Activated effector memory CD4-positive, alpha-beta T cell treated with anti-CD3 and anti-CD28 coated beads, Interleukin-2, amount 50 U/mL, for 16 hours (primary cell): Measurements from ENCODE around the gene NSUN2.
"Not testable (repeated sequence)": the region's sequence is repeated elsewhere in the genome, so short reads cannot be mapped to it uniquely, and the experiment has no call there.

Experiments used
- DNase-seq: peaks from one replicate; pipeline ENCODE4 v3.0.0-alpha.2; 2020

Gene NSUN2

DNA sequence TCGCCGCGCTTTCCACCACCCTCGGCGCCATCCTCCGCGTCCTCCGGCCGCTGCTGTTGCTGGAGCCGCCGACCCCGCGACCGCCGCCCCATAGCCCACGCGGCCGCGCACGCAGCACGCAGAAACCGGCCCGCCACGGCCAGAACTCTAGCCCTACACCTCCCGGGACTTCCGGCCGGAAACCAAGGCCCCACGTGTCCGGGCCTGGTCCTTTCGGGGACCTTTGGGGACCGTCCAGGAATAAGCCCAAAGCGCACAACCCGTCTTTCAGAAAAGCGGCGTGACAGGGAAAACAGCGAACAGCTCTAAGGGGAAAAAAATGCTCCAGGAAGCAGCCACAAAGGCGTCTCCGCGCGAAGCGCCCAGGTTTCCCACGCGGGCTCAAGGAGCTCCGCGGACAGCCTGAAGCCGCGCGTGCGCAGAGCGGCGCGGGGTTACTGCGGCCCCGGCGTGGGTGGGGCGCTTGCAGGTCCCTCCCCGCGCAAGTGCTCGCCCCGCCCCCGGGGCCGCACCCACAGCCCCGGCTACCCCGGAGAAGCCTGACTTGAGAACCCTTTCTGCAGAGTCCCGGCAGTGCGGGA is at the start of gene NSUN2, which contains the start of gene SRD5A1:
Gene NSUN2 (minus strand): TSS at position 157 of the 581 bp plus-strand sequence. CDS start 65 bp downstream, at position 92.
Gene SRD5A1 (plus strand): TSS at position 553 of the 581 bp plus-strand sequence. CDS start 137 bp downstream, outside the sequence.
- DNase-seq, result peak; percentile 97

- no peak for DNase-seq
Observed at GRCh38 chr5:6682239-6682638, 49.4 kb upstream of the NSUN2 start.

- no peak for DNase-seq
Observed at GRCh38 chr5:6681682-6682081, 48.8 kb upstream of the NSUN2 start.

- no peak for DNase-seq
Observed at GRCh38 chr5:6680922-6681321, 48.1 kb upstream of the NSUN2 start.

DNA sequence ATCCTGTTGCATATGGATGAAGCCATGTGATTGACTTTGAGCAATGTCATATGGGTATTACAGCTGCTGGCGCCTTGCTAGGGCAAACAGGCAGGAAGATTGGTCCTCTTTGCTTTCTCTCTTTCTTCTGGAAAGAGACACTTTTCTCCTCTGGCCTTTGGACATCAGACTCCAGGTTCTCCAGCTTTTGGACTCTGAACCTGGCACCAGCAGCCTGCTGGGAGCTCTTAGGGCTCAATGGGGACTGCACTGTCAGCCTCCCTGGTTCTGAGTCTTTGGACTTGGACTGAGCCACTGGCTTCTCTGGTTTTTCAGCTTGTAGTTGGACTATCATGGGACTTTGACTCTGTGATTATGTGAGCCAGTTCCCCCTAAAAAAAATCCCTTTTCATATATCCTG is 45.5 kb upstream of the NSUN2 start:
- no peak for DNase-seq

- no peak for DNase-seq
Observed at GRCh38 chr5:6676702-6677101, 43.9 kb upstream of the NSUN2 start.

DNA sequence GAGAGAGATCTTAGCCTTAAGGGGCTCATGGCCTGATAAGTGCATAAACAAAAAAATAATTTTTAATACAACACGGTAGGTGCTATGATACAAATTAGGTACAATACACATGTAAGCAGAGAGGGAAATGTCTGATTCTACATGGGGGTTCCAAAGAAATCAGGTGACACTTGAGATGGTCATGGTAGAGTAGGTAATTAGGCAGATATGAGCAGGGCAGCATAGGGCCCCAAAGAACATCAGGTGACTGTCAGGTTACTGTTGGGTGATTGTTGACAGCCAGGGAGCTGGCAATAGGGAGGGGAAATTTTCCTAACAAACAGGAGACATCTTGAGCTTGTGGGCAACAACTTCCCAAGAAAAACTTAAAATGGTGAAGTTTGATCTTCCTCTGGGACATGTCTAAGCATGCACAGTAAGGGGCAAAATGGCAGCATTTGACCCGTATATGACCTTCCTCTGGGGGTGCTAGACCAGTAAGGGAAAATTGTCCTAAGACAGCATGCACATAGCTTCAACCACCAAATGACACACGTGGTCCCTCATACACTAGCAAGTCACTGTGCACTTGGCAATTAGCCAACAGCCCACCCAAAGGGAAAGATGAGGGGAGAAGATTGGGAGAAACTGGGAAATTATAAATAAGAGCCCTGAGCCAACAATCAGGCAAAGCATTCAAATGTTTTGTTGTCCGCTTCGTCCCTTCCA is 43.1 kb upstream of the NSUN2 start:
- DNase-seq, result no peak

DNA sequence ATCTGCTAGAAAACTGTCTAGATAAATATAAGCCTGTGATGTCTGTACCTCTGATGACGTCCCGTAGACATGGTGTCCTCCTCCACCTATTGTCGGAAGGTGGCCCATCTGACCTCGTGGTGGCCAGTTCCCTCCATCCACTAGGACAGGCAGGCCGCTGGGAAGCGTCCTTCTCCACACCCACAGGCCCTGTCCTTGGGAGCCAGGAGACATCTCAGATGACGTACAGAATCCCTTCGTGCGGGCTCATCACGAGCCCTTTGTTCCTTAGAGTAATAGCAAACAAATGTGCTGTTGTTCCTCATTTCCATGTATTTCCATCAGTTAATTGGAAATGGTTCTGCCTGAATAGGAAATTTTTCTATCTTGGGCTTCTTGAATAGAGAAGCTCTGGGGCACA is 42.0 kb upstream of the NSUN2 start:
- no peak for DNase-seq

DNA sequence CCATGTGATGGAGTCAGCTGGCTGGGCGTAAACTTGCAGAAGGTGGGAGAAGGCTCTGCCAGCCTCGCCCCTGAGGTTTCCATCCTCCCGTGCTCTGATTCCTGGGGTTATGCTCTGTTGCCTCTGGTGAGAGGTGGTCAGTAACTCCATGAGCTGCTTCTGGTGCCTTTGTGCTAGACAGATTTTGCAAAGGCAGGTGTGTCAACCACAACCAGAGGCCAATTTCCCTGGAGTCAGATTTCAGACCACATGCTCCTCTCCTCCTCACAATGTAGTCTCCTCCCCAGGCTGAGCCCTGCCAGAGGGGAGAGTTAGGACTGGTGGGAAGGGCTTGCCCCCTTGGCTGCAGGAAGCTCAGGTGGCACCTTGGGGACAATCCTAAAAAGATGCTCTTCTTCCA is 41.6 kb upstream of the NSUN2 start:
- no peak for DNase-seq

GRCh38 chr5:6673963-6674362 is 41.1 kb upstream of the NSUN2 start:
- no peak for DNase-seq

- DNase-seq, result no peak
Observed at GRCh38 chr5:6673031-6673430, 40.2 kb upstream of the NSUN2 start.

DNA sequence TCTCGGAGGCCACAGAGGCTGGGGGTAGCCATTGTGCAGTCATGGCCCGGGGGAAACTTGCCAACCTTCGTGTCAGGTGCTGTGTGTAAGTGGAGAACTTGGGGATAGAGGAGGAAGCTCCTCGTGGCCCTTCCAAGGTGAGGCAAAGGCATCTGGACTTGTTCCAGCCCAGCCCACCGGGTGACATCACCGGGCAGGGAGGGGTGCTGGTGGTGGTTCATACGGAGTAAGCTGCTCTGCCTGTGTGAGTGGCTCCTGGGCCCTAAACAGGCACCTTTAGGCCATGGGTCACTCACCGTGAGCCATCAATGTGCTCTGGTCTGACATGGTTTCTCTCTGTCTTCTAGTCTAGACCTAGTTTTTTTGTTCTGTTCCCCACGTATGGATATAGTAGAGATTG is 35.9 kb upstream of the NSUN2 start:
- not testable (repeated sequence) for DNase-seq

DNA sequence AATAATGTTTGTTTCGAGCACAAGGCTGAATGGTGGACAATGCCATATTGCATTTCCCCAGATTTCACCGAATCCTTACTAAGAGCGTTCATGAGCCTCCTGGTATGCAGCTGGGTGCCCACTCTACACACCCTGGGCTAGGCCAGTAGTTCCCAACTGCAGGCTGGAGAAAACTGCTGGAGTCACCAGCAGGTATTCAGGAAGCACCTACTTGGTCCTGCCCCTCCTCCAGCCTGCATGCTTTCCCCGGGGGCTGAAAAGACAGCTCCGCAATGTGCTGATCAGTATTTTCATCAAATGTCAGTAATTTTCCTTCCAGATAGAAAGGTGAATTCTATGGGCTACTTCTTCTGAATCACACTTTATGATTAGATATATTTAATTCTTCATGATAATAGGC is 34.8 kb upstream of the NSUN2 start:
- no peak for DNase-seq

GRCh38 chr5:6666762-6667161 is 33.9 kb upstream of the NSUN2 start:
- DNase-seq, result no peak

DNA sequence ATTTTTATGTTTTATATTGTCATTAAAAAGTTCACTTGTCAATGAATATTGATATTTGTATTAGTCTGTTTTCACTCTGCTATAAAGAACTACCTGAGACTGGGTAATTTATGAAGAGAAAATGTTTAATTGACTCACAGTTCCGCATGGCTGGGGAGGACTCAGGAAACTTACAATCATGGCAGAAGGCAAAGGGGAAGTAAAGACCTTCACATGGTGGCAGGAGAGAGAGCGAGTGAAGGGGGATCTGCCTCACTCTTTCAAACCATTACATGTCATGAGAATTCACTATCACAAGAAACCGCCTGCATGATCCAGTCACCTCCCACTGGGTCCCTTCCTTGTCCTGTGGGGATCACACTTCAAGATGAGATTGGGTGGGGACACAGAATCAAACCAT is 27.8 kb upstream of the NSUN2 start:
- DNase-seq, result no peak

- no peak for DNase-seq
Observed at GRCh38 chr5:6659941-6660684, 27.3 kb upstream of the NSUN2 start.

DNA sequence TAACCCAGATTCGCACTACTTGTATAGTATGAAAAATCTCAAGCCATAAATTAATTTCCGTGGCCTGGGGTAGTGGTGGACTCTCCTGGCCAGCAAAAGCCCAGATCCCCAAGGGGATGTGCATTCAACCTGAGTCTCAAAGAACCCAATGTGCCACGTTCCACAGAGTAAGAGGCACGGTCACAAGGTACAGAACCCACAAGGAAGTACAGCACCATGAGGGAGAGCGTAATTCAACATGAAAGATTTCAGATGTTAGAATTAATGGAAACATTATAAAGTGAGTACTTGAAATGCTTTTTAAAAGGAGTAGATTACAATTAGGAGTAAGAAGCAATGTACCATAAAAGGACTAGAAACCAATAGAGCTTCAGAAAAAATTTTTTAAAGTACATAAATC is 23.8 kb upstream of the NSUN2 start:
- DNase-seq, result no peak

- no peak for DNase-seq
Observed at GRCh38 chr5:6655432-6655831, 22.6 kb upstream of the NSUN2 start.

DNA sequence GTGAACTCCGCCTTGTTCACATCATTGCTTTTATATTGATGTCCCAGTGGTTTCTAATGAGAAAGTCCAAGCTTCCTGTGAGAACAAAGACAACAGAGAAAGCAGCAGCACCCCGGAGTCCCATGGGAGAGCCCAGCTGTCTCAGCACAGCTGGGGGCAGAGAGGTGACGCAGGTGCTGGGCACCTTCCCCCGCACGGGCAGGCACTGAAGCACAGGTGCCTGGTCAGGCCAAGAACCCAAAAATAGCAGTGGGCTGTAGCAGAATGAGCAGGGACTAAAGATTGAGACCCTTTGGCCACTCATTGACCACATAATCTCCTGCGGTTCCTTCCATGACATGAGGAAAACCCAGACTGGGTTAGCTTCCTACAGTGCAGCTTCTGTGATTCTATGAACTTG is 19.2 kb upstream of the NSUN2 start:
- DNase-seq, result no peak

- DNase-seq, result no peak
Observed at GRCh38 chr5:6649681-6650080, 16.8 kb upstream of the NSUN2 start.

- no peak for DNase-seq
Observed at GRCh38 chr5:6649186-6649585, 16.3 kb upstream of the NSUN2 start.

GRCh38 chr5:6645571-6646362 is 12.9 kb upstream of the NSUN2 start:
- DNase-seq, result not testable (repeated sequence)

DNA sequence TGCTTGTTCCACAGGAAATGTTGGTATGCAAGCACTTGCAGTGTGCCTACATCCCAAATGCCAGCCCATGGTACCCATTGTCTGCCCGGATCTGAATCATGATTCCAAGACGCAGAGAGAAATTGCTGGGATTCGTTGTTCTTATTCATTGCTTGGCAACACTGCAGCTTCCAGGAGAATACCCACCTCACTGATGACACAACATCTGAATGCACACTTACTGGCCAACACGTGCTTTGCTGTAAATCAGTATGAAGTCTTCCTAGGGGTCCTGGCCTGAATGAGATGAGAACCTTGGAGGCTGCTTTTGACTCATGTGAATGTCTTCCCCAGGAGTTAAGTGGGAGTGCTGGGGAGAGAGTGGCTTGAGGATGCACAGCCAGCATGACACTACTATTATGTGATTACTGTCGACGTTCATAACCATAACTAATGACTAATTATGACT is 12.0 kb upstream of the NSUN2 start:
- DNase-seq, result no peak
